Mesodermal cell (in vitro differentiated cells): ENCODE results near the gene PPFIA2.

Source experiments
- H3K27ac ChIP-seq: 2 replicates; pipeline ENCODE4 v1.7.0; 2013; ENCODE audit warnings: mild to moderate bottlenecking, low read depth, low read length, moderate library complexity; ENCODE audit not compliant: severe bottlenecking
- H3K36me3 ChIP-seq: 2 replicates; pipeline ENCODE4 v1.7.1; 2013; ENCODE audit warnings: mild to moderate bottlenecking, low read length, moderate library complexity; ENCODE audit not compliant: control insufficient read depth, insufficient read depth
- H3K4me1 ChIP-seq: one replicate; pipeline ENCODE4 v1.7.1; 2013; ENCODE audit warnings: mild to moderate bottlenecking, low read length; ENCODE audit not compliant: insufficient read depth, control insufficient read depth, poor library complexity, severe bottlenecking
- H3K4me3 ChIP-seq: 2 replicates; pipeline ENCODE4 v1.7.0; 2013; ENCODE audit warnings: low read length, control low read depth, mild to moderate bottlenecking; ENCODE audit not compliant: insufficient read depth, poor library complexity, severe bottlenecking; ENCODE audit errors: extremely low read depth
- H3K9me3 ChIP-seq: 2 replicates; pipeline ENCODE4 v1.7.1; 2013; ENCODE audit warnings: mild to moderate bottlenecking, low read length, moderate library complexity; ENCODE audit not compliant: control insufficient read depth
- whole genome bisulfite sequencing, 2 experiments: methylation state at CpG; one replicate each; pipeline ENCODE4 v1.1.5; 2013; ENCODE audit warnings: missing lambda C conversion rate in 2 of 2; ENCODE audit not compliant: insufficient coverage in 2 of 2; 5-methylcytosine and 5-hydroxymethylcytosine counted together

PPFIA2 gene

DNA sequence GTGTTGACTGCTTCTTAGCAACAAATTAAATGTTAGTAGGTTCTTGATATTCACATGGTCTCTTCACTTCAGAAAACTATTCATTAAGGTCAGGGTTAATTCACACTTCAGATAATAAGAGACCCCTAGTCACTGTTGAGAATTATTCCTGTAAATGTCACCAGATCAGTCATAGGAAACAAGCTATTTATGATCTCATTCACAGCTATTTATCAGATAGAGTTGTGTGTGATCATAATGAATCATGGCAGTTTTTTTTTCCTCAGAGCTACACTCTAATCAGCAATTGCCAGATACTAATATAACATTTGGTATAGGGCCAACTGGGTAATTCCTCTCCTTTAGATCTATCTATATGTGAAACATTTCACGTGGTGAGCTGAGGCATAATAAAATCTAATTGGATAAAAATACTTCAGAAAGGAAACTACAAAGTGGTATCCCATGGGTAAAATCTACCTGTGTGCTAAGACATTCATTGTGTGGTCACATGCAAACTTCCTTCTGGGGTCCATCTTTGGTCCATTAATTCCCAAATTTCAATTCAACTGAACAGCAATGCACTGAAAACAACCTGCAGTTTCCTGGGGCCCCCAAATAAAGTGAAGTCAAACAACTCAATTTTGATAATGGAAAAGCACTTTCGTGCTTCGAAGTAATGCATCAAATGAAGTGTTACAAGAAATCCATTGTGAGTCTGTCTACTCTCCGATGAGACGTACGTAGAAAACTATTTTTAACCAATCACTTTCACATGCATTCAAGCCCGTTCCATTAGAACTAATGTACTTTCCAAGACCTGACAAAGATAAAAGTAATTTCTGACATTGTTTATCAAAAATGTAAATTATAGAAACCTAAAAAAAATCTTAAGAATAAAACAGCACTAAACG lies 484.3 kb downstream of the PPFIA2 start:
- H3K9me3 ChIP-seq, result no peaks in the 10 kb centered on the region
- H3K36me3 ChIP-seq, result no peaks in the 10 kb centered on the region
- H3K4me1 ChIP-seq, result no peaks in the 10 kb centered on the region
- no peak overlapping the region for H3K4me3 ChIP-seq
- no peak overlapping the region for H3K27ac ChIP-seq
- WGBS, 2 experiments, result 80 to 81% methylated on average over 4 to 5 of the region's 8 CpGs

DNA sequence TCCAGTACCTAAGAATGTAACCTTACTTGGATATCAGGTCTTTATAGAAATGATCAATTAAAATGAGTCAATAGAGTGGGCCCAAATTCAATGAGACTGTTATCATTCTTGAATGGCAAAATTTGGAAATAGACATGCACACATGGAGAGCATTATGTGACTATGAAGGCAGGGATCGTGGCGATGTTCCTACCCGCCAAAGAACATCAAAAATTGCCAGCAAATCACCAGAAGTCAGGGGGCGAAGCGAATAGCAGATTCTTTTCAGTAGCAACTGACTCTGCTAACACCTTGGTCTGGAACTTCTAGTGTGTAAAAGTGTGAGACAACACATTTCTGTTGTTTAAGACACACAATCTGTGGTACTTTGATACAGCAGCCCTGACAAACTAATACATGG lies 488.8 kb downstream of the PPFIA2 start:
- WGBS, 2 experiments, result 95 to 100% methylated on average over 3 to 4 of the region's 5 CpGs
- Histone ChIP-seq H3K27ac (no peak overlapping the region), H3K36me3 (no peaks in the 10 kb centered on the region), H3K4me1 (no peaks in the 10 kb centered on the region), H3K9me3 (no peaks in the 10 kb centered on the region), H3K4me3 (no peak overlapping the region)

DNA sequence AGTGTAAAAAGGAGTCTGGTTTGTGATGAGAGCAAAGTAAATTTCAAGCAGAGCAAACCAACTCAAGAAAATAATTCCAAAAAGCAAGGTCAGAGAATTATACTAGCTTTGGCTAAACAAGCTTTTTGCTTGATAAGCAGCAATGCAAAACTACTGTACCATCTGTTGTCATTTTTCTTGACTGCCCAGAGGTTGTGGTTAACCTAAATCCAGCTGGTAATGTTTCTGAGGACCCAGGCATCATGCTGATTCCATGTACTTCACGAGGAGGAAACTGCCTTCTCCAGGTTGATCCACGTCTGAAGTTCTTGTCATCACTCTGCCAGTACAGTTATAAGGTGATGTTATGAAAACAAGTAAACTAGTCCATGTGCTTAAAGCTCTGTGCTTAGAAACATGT lies 496.1 kb downstream of the PPFIA2 start:
- no peaks in the 10 kb centered on the region for H3K9me3 ChIP-seq
- H3K4me3 ChIP-seq, result no peak overlapping the region
- no peaks in the 10 kb centered on the region for H3K36me3 ChIP-seq
- H3K27ac ChIP-seq, result no peak overlapping the region
- no peaks in the 10 kb centered on the region for H3K4me1 ChIP-seq
- WGBS, 2 experiments, result 80 to 88% methylated on average over 1 of the region's 2 CpGs

DNA sequence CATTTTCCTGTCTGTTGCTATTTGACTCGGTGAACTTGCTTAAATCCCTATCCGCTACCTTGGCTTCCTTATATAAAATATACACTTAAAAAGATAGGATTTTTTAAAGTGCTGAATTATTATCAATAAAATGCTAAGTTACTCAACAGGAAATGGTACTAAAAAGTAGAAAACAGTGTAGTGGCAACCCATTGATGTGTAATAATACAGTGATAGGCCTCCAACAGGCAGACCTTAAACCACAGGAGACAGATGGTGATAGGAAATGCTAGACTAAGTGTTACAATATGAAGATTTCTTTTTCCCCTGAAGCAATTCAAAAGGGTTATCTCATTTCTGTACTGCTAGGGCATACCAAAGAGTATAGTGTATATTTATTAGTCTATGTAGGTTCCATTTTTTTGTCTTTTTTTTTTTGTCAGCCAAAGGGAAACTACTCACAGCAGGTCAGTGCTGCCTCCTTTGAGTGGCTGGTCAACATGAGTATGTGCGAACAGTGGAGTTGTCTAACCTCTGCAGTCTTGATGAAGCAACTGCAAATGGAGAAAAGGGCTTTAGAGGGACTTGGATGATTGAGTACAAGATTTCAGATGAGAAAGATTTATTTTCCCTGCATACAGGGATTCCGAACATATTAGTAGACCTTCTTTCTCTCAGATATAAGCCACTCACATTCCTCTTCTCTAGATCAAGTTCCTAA lies 497.5 kb downstream of the PPFIA2 start:
- Histone ChIP-seq H3K4me3 (no peak overlapping the region), H3K27ac (no peak overlapping the region), H3K36me3 (no peaks in the 10 kb centered on the region), H3K4me1 (peaks cover 3% of the 10 kb centered on the region), H3K9me3 (no peaks in the 10 kb centered on the region)
- WGBS, 2 experiments, result 100% methylated on average over 1 of the region's 4 CpGs; no CpG with 5 or more reads in 1 of the 2 experiments

- Histone ChIP-seq H3K9me3 (no peaks in the 10 kb centered on the region), H3K27ac (no peak overlapping the region), H3K36me3 (no peaks in the 10 kb centered on the region), H3K4me3 (no peak overlapping the region), H3K4me1 (peaks cover 6% of the 10 kb centered on the region)
- 88 to 100% methylated on average over 1 to 3 of the region's 4 CpGs for WGBS, 2 experiments
These were observed 499.8 kb downstream of the PPFIA2 start for GRCh38 chr12:81259360-81259759.

- H3K27ac ChIP-seq, result no peak overlapping the region
- WGBS, 2 experiments, result no CpG with 5 or more reads among the region's 4 CpGs
- no peak overlapping the region for H3K4me3 ChIP-seq
- H3K36me3 ChIP-seq, result no peaks in the 10 kb centered on the region
- peaks cover 6% of the 10 kb centered on the region for H3K4me1 ChIP-seq
- no peaks in the 10 kb centered on the region for H3K9me3 ChIP-seq
These were observed 501.1 kb downstream of the PPFIA2 start for GRCh38 chr12:81257947-81258551.

DNA sequence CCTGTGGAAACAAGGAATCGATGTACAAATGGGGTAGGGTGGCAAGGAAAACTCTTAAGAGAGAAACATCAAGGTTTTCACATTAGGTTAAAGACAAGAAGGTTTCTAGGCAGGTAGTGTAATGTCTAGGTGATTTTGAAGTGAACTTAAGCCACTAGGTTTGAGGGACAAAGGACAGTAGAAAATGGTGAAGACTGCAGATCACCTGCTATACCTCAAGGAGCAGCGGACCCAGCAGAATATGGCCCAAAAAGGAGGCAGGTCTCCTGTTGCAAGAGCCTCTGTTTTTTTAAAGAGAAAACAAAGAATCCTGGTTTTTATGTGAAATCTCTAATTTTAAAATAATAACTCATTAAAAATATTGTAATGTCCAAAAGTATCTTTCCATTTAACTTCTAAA lies 503.2 kb downstream of the PPFIA2 start:
- H3K27ac ChIP-seq, result no peak overlapping the region
- WGBS, 2 experiments, result 100% methylated on average over 1 of the region's 2 CpGs

GRCh38 chr12:81255456-81255855 lies 503.7 kb downstream of the PPFIA2 start:
- Histone ChIP-seq H3K27ac (no peak overlapping the region), H3K36me3 (no peaks in the 10 kb centered on the region), H3K4me3 (no peak overlapping the region), H3K4me1 (peaks cover 6% of the 10 kb centered on the region), H3K9me3 (no peaks in the 10 kb centered on the region)
- 88 to 93% methylated on average over 5 of the region's 7 CpGs for WGBS, 2 experiments

More for the DNA sequence above, 503.2 kb downstream of the PPFIA2 start:
- no peaks in the 10 kb centered on the region for H3K36me3 ChIP-seq
- H3K9me3 ChIP-seq, result no peaks in the 10 kb centered on the region
- H3K4me3 ChIP-seq, result no peak overlapping the region
- H3K4me1 ChIP-seq, result peaks cover 6% of the 10 kb centered on the region

- Histone ChIP-seq H3K4me1 (peaks cover 6% of the 10 kb centered on the region), H3K9me3 (no peaks in the 10 kb centered on the region), H3K4me3 (no peak overlapping the region), H3K36me3 (no peaks in the 10 kb centered on the region), H3K27ac (no peak overlapping the region)
- 100% methylated on average over 1 to 2 of the region's 3 CpGs for WGBS, 2 experiments
These were observed 505.8 kb downstream of the PPFIA2 start for GRCh38 chr12:81253360-81253759.

GRCh38 chr12:81252228-81252627 lies 506.9 kb downstream of the PPFIA2 start:
- no peaks in the 10 kb centered on the region for H3K9me3 ChIP-seq

More at GRCh38 chr12:81252228-81252627, 506.9 kb downstream of the PPFIA2 start:
- Histone ChIP-seq H3K27ac (no peak overlapping the region), H3K4me1 (peaks cover 6% of the 10 kb centered on the region), H3K4me3 (no peak overlapping the region), H3K36me3 (no peaks in the 10 kb centered on the region)
- 83% methylated on average over 1 of the region's 3 CpGs; no CpG with 5 or more reads in 1 of the 2 experiments for WGBS, 2 experiments
